ENCODE data around the gene AARS2. TPM values are rescaled to one million over a fixed set of nuclear protein-coding genes. Genes with fewer than 3 reads are reported as not detected.

The AARS2 gene
- total RNA-seq, 4 donors from 2014 or later: 5.9 to 15.7 (median 12.8) TPM

DNA sequence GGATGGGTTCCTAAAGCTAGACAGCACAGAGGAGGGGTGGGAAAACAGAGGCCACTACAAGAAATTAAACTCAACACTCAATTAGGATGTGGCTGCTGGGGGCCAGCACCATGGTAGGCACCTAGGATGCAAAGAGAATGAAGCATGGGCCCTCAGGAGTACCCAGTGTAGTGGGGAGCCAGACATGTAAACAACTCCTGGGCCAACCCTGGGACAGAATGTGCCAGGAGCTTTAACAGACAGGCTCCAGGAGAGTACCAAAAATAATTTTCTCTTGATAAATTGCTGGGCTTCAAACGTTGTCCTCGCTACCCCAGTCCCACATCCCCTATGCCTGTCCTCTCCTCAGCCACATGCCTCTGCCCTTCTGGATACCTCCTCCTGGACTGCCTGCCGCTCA lies 41.2 kb downstream of the AARS2 start:
- no peak for TF ChIP-seq POLR2A (IDR thresholded peaks at IDR 0.05)
- WGBS, 2 donors: 70 to 78% methylated on average over 3 of the region's 3 CpGs
- intact Hi-C loops (cut with DNase I; ENCODE audit: low total_unique reads): loop anchor here (5.0 kb wide), 1 partner anchor 65 kb away; no protein-coding TSS in a partner anchor
- H3K4me3 ChIP-seq (ENCODE audit: low read depth, poor library complexity, severe bottlenecking): no peak overlapping the region
- DNase-seq (ENCODE audit: low spot score in 2 of 2): no peak

DNA sequence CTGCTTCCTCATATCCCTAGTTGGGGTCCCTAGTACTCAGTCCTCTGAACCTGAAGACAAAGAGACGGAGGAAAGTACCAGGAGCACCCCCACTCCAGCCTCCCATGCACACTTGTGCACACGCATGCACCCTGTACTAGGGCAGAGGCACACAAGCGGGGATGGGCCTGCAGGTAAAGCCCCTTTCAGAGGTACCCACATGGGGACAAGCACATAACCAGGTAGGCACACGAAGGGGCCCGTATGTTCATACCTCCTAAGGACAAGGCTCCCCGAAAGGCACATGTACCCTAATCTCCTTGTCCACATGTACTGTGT lies 41.8 kb downstream of the AARS2 start:
- no peak overlapping the region for H3K4me3 ChIP-seq (ENCODE audit: low read depth, poor library complexity, severe bottlenecking)
- intact Hi-C loops (cut with DNase I; ENCODE audit: low total_unique reads): loop anchor here (5.0 kb wide), 1 partner anchor 66 kb away; no protein-coding TSS in a partner anchor
- 85 to 92% methylated on average over 6 of the region's 6 CpGs for WGBS, 2 donors
- no peak for DNase-seq (ENCODE audit: low spot score in 2 of 2)
- TF ChIP-seq, protein P1, sequence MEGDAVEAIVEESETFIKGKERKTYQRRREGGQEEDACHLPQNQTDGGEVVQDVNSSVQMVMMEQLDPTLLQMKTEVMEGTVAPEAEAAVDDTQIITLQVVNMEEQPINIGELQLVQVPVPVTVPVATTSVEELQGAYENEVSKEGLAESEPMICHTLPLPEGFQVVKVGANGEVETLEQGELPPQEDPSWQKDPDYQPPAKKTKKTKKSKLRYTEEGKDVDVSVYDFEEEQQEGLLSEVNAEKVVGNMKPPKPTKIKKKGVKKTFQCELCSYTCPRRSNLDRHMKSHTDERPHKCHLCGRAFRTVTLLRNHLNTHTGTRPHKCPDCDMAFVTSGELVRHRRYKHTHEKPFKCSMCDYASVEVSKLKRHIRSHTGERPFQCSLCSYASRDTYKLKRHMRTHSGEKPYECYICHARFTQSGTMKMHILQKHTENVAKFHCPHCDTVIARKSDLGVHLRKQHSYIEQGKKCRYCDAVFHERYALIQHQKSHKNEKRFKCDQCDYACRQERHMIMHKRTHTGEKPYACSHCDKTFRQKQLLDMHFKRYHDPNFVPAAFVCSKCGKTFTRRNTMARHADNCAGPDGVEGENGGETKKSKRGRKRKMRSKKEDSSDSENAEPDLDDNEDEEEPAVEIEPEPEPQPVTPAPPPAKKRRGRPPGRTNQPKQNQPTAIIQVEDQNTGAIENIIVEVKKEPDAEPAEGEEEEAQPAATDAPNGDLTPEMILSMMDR (IDR thresholded peaks at IDR 0.05): no peak
- TF ChIP-seq POLR2A (IDR thresholded peaks at IDR 0.05): no peak

DNA sequence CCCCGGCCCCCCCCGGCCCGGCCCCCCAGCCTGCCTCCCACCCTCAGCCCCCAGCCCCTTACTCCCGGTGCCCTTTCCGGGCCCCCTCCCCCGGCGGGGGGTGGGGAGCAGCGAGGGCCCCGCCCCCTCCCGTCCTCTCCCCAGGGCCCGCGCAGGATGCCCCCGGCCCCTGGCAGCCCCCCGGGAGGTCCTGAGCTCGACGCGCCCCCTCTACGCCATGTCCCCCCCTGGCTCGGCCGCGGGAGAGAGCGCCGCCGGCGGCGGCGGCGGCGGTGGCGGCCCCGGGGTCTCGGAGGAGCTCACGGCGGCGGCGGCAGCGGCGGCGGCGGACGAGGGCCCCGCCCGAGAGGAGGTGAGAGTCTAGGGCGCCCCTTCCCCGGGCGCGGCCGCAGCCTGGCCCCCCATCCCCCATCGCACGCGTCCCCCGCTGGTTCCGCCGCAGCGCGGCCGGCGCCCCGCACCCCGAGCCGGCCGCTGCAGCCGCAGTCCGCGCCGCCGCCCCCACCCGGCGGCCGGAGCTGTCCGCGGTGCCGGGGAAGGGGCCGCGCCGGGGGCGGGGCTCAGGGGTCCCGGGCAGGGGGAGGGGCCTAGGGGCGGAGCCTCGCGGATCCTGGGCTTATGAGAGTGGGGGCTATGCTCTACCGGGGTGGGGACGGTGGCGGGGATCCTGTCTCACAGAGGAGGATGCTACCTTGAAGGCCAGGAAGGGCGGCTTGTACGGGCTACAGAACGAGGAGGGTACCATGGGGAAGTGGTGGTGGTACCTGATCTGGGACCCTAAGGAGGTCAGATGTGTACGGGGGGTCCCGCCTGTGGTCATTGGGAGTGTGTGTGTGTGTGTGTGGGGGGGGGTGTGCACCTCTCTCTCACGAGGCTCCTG lies 42.4 kb downstream of the AARS2 start:
- 8 to 13% methylated on average over 11 to 12 of the region's 90 CpGs for WGBS, 2 donors
- no peak for TF ChIP-seq POLR2A (IDR thresholded peaks at IDR 0.05)
- TF ChIP-seq, protein P1 (IDR thresholded peaks at IDR 0.05): no peak
- intact Hi-C loops (cut with DNase I; ENCODE audit: low total_unique reads): loop anchor here (5.0 kb wide), 1 partner anchor 67 kb away; no protein-coding TSS in a partner anchor
- no peak overlapping the region for H3K4me3 ChIP-seq (ENCODE audit: low read depth, poor library complexity, severe bottlenecking)
- no peak for DNase-seq (ENCODE audit: low spot score in 2 of 2)

DNA sequence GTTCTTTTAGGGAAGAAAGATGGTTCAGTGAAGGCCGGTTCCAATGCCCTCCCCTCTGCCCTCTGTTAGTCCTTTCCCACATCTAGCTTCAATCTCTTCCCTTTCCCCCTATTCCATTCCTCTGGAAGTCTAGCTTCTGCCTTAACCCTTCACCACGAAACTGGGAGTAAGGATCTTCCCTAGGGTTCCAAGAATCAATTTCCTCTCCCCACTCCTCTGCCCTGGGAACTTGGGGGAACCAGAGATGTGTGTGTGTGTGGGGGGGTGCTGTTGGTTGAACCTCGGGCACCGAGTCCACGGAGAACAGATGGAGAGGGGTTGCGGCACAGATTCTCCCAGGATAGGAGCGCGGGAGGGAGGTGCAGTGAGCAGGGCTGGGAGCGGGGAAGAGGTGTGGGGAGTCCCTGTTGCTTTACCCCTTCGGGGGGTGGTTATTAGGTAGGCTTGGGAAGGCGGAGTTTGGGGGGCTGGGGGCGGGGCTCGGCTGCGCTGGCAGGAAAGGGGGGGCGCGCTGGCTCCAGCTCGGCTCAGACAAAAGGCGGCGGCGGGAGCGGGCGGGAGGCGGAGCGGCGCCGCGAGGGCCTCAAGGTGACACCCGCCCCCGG lies 43.1 kb downstream of the AARS2 start, which contains the start of gene TMEM151B:
TSS of gene TMEM151B (plus strand) at position 530 of the 605 bp plus-strand sequence. CDS start 293 bp downstream, outside the sequence.
- intact Hi-C loops (cut with DNase I; ENCODE audit: low total_unique reads): loop anchor here (5.0 kb wide), 1 partner anchor 67 kb away; no protein-coding TSS in a partner anchor
- no peak for DNase-seq (ENCODE audit: low spot score in 2 of 2)
- H3K4me3 ChIP-seq (ENCODE audit: low read depth, poor library complexity, severe bottlenecking): no peak within 1 kb of the TSS
- WGBS, 2 donors: 33 to 39% methylated on average over 11 to 12 of the region's 29 CpGs
- TF ChIP-seq, protein P1 (IDR thresholded peaks at IDR 0.05): no peak
- TF ChIP-seq POLR2A (IDR thresholded peaks at IDR 0.05): no peak

DNA sequence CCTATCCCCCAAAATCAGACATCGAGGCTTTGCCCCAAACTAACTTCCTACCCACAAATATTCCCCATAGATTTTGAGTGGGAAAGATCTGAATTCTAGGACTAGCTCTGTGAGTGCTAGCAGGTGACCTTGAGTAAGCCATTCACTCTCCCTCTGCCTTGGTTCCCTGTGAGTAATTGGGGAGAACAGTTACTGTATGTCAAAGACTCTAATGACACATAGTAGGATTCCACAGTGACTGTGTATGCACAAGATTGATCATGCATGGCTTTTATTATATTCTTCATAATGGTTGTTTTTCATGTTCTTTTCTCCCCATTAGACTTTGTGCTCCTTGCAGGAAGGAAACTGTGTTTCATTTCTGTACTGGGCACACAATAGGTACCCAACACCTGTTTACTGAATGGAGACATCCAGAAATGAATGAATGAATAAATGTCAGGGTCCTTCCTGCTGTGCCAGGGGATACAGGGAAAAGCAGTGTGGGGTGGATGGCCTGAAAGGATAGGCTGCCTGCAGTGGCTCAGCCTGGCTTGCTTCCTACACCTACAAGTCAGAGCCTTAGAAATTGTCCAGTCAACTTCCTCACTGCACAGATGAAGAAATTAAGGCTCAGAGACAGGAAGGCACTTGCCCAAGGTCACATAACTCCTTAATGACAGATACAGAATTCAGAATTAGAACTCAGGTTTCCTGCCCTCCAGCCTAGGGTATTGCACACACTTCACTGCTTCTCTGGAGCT lies 43.8 kb downstream of the AARS2 start:
- no peak overlapping the region for H3K4me3 ChIP-seq (ENCODE audit: low read depth, poor library complexity, severe bottlenecking)
- WGBS, 2 donors: 65 to 67% methylated on average over 1 of the region's 1 CpG
- intact Hi-C loops (cut with DNase I; ENCODE audit: low total_unique reads): no loop called here
- no peak for DNase-seq (ENCODE audit: low spot score in 2 of 2)
- TF ChIP-seq, protein P1 (IDR thresholded peaks at IDR 0.05): no peak
